ENCODE results near the gene GOLGA7B. TPM values are rescaled to one million over a fixed set of nuclear protein-coding genes. Genes with fewer than 3 reads are reported as not detected.

GOLGA7B gene
- polyA plus RNA-seq, 1 experiment: not detected

DNA sequence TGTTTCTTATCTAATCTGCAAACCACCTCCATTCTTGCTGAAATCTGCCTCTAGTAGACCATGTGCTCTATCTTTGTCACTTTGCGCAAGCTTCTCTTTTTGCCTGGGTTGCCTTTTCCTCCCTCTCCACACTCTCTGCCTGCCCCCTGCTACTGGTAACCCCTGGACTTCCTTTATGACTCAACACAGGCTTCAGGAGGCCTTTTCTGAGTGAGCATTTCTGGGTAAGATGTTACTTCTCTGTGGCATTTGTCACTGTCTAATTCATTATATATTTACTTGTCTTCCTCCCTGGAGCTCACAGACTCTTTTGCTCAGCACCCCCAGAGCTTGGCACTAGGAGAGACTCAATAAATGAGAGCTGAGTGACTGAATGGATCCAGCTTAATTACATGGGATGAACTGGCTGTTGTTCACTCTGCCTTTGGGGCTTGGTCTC lies 8.4 kb downstream of the GOLGA7B start:
- ChIA-PET POLR2A (no interaction called here), CTCF (no interaction called here)
- Histone ChIP-seq H3K27ac (ENCODE audit: low read depth, low read length) (no peak overlapping the region), H3K27me3 (ENCODE audit: control insufficient read depth, insufficient read depth, low read length) (peaks cover 13% of the 10 kb centered on the region), H3K9me3 (ENCODE audit: control insufficient read depth, insufficient read depth, low read length) (no peaks in the 10 kb centered on the region), H3K4me3 (ENCODE audit: low read depth, low read length) (no peak overlapping the region)
- DNase-seq (ENCODE audit: low read depth, low spot score): no peak
- TF ChIP-seq, protein P1, sequence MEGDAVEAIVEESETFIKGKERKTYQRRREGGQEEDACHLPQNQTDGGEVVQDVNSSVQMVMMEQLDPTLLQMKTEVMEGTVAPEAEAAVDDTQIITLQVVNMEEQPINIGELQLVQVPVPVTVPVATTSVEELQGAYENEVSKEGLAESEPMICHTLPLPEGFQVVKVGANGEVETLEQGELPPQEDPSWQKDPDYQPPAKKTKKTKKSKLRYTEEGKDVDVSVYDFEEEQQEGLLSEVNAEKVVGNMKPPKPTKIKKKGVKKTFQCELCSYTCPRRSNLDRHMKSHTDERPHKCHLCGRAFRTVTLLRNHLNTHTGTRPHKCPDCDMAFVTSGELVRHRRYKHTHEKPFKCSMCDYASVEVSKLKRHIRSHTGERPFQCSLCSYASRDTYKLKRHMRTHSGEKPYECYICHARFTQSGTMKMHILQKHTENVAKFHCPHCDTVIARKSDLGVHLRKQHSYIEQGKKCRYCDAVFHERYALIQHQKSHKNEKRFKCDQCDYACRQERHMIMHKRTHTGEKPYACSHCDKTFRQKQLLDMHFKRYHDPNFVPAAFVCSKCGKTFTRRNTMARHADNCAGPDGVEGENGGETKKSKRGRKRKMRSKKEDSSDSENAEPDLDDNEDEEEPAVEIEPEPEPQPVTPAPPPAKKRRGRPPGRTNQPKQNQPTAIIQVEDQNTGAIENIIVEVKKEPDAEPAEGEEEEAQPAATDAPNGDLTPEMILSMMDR (IDR thresholded peaks at IDR 0.05; ENCODE audit: low read depth, low read length): no peak

DNA sequence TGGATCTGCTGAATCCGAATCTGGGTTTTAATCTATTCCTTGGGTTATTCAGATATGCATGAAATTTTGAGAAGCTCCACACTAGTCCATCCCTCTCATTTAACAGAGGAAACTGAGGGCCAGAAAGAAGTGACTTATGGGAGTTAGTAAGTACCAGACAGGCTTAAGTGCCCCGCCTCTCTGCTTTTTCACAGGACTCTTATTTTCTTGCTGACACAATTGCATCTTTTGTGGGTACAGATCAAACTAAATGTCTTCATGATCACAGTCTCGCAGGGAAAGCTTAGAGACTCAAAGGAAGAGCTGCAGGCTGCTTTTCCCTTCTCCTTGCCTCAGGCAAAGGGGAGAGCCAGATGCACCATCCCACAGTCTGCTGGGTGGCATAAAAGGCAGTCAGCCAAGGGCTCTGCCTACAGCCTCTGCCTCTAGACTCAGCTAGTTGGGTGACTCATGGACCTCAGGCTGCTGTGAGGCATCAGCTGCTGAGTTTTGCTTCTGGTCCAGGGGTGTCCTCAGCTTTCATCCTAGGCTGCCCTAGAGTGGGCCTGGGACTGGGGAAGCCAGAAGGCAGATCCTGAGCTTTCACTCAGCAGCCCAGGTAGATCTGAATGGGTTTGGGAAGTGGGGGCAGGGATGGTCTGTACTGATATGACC lies 11.6 kb downstream of the GOLGA7B start:
- POLR2A ChIA-PET: no interaction called here
- TF ChIP-seq, protein P1 (IDR thresholded peaks at IDR 0.05; ENCODE audit: low read depth, low read length): no peak
- Histone ChIP-seq H3K27ac (ENCODE audit: low read depth, low read length) (no peak overlapping the region), H3K4me3 (ENCODE audit: low read depth, low read length) (no peak overlapping the region), H3K9me3 (ENCODE audit: control insufficient read depth, insufficient read depth, low read length) (no peaks in the 10 kb centered on the region), H3K27me3 (ENCODE audit: control insufficient read depth, insufficient read depth, low read length) (peaks cover 14% of the 10 kb centered on the region)
- DNase-seq (ENCODE audit: low read depth, low spot score): no peak
- CTCF ChIA-PET: interaction anchor here (0.7 kb wide), 1 partner anchor 9 kb away, joined by 3 read pairs; no protein-coding TSS in a partner anchor

DNA sequence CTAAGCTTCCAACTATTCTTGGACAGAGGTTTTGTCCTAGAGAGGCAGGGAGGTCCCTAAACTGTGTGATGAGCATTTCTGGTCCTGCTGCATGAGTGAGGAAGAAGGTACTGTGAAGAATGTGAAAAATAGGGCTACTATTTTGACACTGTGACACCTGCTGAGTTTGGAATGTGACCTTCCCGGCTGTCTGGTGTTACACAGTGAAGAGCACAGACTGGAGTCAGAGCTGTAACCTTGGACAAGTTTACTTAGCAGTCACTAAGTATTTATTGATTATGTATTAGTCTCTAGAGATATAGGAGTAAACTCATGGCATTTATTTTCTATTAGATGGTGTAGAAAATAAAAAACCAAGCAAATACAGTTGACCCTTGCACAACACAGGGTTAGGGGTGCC lies 12.3 kb downstream of the GOLGA7B start:
- TF ChIP-seq, protein P1 (IDR thresholded peaks at IDR 0.05; ENCODE audit: low read depth, low read length): no peak
- no peak overlapping the region for H3K4me3 ChIP-seq (ENCODE audit: low read depth, low read length)
- peaks cover 14% of the 10 kb centered on the region for H3K27me3 ChIP-seq (ENCODE audit: control insufficient read depth, insufficient read depth, low read length)
- no peak for DNase-seq (ENCODE audit: low read depth, low spot score)
- no peaks in the 10 kb centered on the region for H3K9me3 ChIP-seq (ENCODE audit: control insufficient read depth, insufficient read depth, low read length)
- ChIA-PET POLR2A (no interaction called here), CTCF (interaction anchor here (0.7 kb wide), 1 partner anchor 8 kb away, joined by 3 read pairs; no protein-coding TSS in a partner anchor)
- no peak overlapping the region for H3K27ac ChIP-seq (ENCODE audit: low read depth, low read length)

DNA sequence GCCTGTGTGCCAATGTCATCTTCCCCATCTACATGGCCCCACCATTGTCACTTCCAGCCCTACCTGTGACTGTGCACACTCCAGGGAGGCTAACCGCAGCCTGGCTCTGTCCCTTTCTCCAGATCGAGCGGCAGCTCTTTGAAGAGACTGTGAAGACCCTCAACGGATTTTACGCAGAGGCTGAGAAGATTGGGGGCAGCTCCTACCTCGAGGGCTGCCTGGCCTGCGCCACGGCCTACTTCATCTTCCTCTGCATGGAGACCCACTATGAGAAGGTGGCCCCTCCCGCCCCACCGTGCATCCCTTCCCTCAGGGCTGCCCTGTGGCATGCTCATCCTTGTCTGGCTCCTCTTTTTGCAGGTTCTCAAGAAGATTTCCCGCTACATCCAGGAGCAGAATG lies 14.2 kb downstream of the GOLGA7B start:
- TF ChIP-seq, protein P1 (IDR thresholded peaks at IDR 0.05; ENCODE audit: low read depth, low read length): no peak
- H3K9me3 ChIP-seq (ENCODE audit: control insufficient read depth, insufficient read depth, low read length): no peaks in the 10 kb centered on the region
- DNase-seq (ENCODE audit: low read depth, low spot score): no peak
- H3K27me3 ChIP-seq (ENCODE audit: control insufficient read depth, insufficient read depth, low read length): peaks cover 14% of the 10 kb centered on the region
- ChIA-PET CTCF (no interaction called here), POLR2A (no interaction called here)
- no peak overlapping the region for H3K4me3 ChIP-seq (ENCODE audit: low read depth, low read length)
- H3K27ac ChIP-seq (ENCODE audit: low read depth, low read length): no peak overlapping the region

DNA sequence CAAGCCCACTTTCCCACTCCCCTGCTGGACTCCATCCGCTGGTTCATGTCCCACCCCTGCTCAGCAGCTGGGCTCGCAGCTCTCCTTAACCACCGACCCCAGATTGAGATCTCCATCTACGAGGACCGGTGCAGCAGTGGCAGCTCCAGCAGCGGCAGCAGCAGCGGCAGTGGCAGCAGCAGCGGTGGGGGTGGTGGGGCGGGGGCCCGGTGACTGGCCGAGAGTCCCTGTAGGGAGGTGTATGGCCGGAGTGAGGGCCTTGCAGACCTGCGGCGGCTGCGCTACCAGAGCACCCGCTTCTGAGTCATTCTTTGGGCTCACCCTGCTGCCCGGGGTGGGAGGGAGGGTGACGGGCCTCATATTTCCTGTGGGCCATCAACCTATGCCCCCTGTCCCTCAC lies 15.8 kb downstream of the GOLGA7B start:
- no peak overlapping the region for H3K4me3 ChIP-seq (ENCODE audit: low read depth, low read length)
- H3K9me3 ChIP-seq (ENCODE audit: control insufficient read depth, insufficient read depth, low read length): no peaks in the 10 kb centered on the region
- DNase-seq (ENCODE audit: low read depth, low spot score): no peak
- ChIA-PET POLR2A (no interaction called here), CTCF (no interaction called here)
- no peak overlapping the region for H3K27ac ChIP-seq (ENCODE audit: low read depth, low read length)
- peaks cover 22% of the 10 kb centered on the region for H3K27me3 ChIP-seq (ENCODE audit: control insufficient read depth, insufficient read depth, low read length)
- TF ChIP-seq, protein P1 (IDR thresholded peaks at IDR 0.05; ENCODE audit: low read depth, low read length): no peak

Data from AG04450 (cell line).